Activated T-helper 1 cell treated with anti-CD3 and anti-CD28 coated beads, Interleukin-2, amount 50 U/mL, for 16 hours (primary cell): Measurements from ENCODE around the gene P3H4.

Experiments
- DNase-seq, 2 donors: peaks; one replicate each; pipeline ENCODE4 v3.0.0-alpha.2; 2020; ENCODE audit warnings: low read depth in 1 of 2, low spot score in 1 of 2

P3H4 gene

GRCh38 chr17:41772586-41773189, 39.1 kb downstream of the P3H4 start:
- DNase-seq: no peak

GRCh38 chr17:41772218-41772585, 39.5 kb downstream of the P3H4 start:
- DNase-seq: no peak

- DNase-seq: no peak
Measured at GRCh38 chr17:41771389-41772206, 40.2 kb downstream of the P3H4 start.

GRCh38 chr17:41769985-41770384, 41.8 kb downstream of the P3H4 start:
- no peak for DNase-seq

GRCh38 chr17:41769346-41769862, 42.3 kb downstream of the P3H4 start:
- DNase-seq: no peak

GRCh38 chr17:41768682-41769288, 43.0 kb downstream of the P3H4 start:
- no peak for DNase-seq

- DNase-seq: no peak
Measured at GRCh38 chr17:41767324-41768042, 44.3 kb downstream of the P3H4 start.

- no peak for DNase-seq
Measured at GRCh38 chr17:41766135-41766534, 45.6 kb downstream of the P3H4 start.

GRCh38 chr17:41763327-41763726, 48.4 kb downstream of the P3H4 start:
- DNase-seq: no peak

GRCh38 chr17:41762841-41763240, 48.9 kb downstream of the P3H4 start:
- no peak for DNase-seq

GRCh38 chr17:41762391-41762790, 49.4 kb downstream of the P3H4 start:
- no peak for DNase-seq

GRCh38 chr17:41760878-41761277, 50.9 kb downstream of the P3H4 start:
- no peak for DNase-seq

- no peak for DNase-seq
Measured at GRCh38 chr17:41758601-41759000, 53.1 kb downstream of the P3H4 start.

- no peak for DNase-seq
Measured at GRCh38 chr17:41754066-41754465, 57.7 kb downstream of the P3H4 start.
